SK-N-SH (cell line): Measurements from ENCODE around the gene CRABP1. TPM values are rescaled to one million over a fixed set of nuclear protein-coding genes. Genes with fewer than 3 reads are reported as not detected.

Experiments used
- CTCF ChIA-PET: fragments of 300-600, 350-600 bp; formaldehyde crosslinking; extraction: SDS; loops from one replicate; lab custom pipeline; 2021; lab: Yijun Ruan, JAX
- POLR2A ChIA-PET: fragments of 350-600 bp; sonication (Branson Sonifier 250); formaldehyde crosslinking; extraction: SDS; loops from one replicate; lab custom pipeline; 2020; ENCODE audit warnings: antibody characterized with exemption, inconsistent platforms; lab: Yijun Ruan, JAX
- DNase-seq: peaks from one replicate; pipeline ENCODE4 v3.0.0; 2012
- H2AFZ ChIP-seq: fragments of 200-600 bp; sonication (generic); 2 replicates; pipeline ENCODE4 v1.8.1; 2016; ENCODE audit warnings: antibody characterized with exemption, mild to moderate bottlenecking, low read depth
- H3F3A ChIP-seq: fragments of 200-600 bp; sonication (generic); replicated peaks from 2 replicates; pipeline ENCODE3; 2016; ENCODE audit warnings: antibody characterized with exemption, mild to moderate bottlenecking; ENCODE audit not compliant: insufficient read depth
- H3K27ac ChIP-seq, 2 experiments: fragments of 200-500 bp in 1 of 2; fragments of 200-600 bp in 1 of 2; sonication (Bioruptor generic) in 1 of 2; sonication (generic), shearing (Covaris generic) in 1 of 2; 2 replicates each; pipeline versions ENCODE4 v1.5.1 to v1.6.1; 2014 to 2016; ENCODE audit warnings: low read depth in 2 of 2, inconsistent platforms in 1 of 2, low read length in 1 of 2, mild to moderate bottlenecking in 1 of 2, mixed read lengths in 1 of 2
- H3K27me3 ChIP-seq: fragments of 200-600 bp; sonication (generic), shearing (Covaris generic); 2 replicates; pipeline ENCODE4 v1.6.1; 2016; ENCODE audit warnings: mixed run types; ENCODE audit not compliant: insufficient read depth
- H3K36me3 ChIP-seq, 2 experiments: fragments of 200-500 bp in 1 of 2; fragments of 200-600 bp in 1 of 2; sonication (Bioruptor generic) in 1 of 2; sonication (generic) in 1 of 2; replicated peaks in 1 of 2; 2 replicates each; pipeline versions ENCODE3 to v1.5.1; 2014 to 2016; ENCODE audit warnings: low read length in 1 of 2, mild to moderate bottlenecking in 1 of 2; ENCODE audit not compliant: insufficient read depth in 2 of 2, control insufficient read depth in 1 of 2
- H3K4me1 ChIP-seq, 2 experiments: fragments of 200-500 bp in 1 of 2; fragments of 200-600 bp in 1 of 2; sonication (Bioruptor generic) in 1 of 2; sonication (generic), shearing (Covaris generic) in 1 of 2; 2 replicates each; pipeline versions ENCODE4 v1.5.1 to v1.6.1; 2014 to 2016; ENCODE audit warnings: low read depth in 1 of 2, low read length in 1 of 2, mixed run types in 1 of 2; ENCODE audit not compliant: insufficient read depth in 2 of 2, control insufficient read depth in 1 of 2
- H3K4me2 ChIP-seq: fragments of 200-600 bp; sonication (generic), shearing (Covaris generic); 2 replicates; pipeline ENCODE4 v1.6.1; 2017; ENCODE audit warnings: mixed run types
- H3K4me3 ChIP-seq, 2 experiments: fragments of 200-500 bp in 1 of 2; fragments of 200-600 bp in 1 of 2; sonication (Bioruptor generic) in 1 of 2; sonication (generic), shearing (Covaris generic) in 1 of 2; 2 replicates each; pipeline versions ENCODE4 v1.5.1 to v1.8.1; 2014 to 2016; ENCODE audit warnings: low read depth in 2 of 2, inconsistent platforms in 1 of 2, low read length in 1 of 2, mild to moderate bottlenecking in 1 of 2, mixed read lengths in 1 of 2, moderate library complexity in 1 of 2
- H3K79me2 ChIP-seq: fragments of 200-600 bp; sonication (generic); 2 replicates; pipeline ENCODE4 v1.8.1; 2017; ENCODE audit warnings: mild to moderate bottlenecking; ENCODE audit not compliant: insufficient read depth
- H3K9ac ChIP-seq: fragments of 200-600 bp; sonication (generic); 2 replicates; pipeline ENCODE4 v1.6.1; 2017; ENCODE audit warnings: mixed run types
- H3K9me2 ChIP-seq: fragments of 200-600 bp; sonication (generic); 2 replicates; pipeline ENCODE4 v1.6.1; 2017; ENCODE audit warnings: mixed run types
- H3K9me3 ChIP-seq: fragments of 200-600 bp; sonication (generic); 2 replicates; pipeline ENCODE4 v1.6.1; 2017; ENCODE audit warnings: mixed run types, mild to moderate bottlenecking, moderate library complexity
- H4K20me1 ChIP-seq: fragments of 200-600 bp; sonication (generic); 2 replicates; pipeline ENCODE4 v1.6.1; 2017; ENCODE audit warnings: mild to moderate bottlenecking, mixed run types; ENCODE audit not compliant: insufficient read depth
- ELF1 ChIP-seq: IDR thresholded peaks from 2 replicates; pipeline ENCODE4 v1.4.0; 2012
- EZH2phosphoT487 ChIP-seq: fragments of 200-600 bp; sonication (generic); IDR thresholded peaks from 2 replicates; pipeline ENCODE4 v1.6.1; 2017; ENCODE audit warnings: low read depth, mixed run types, mild to moderate bottlenecking, antibody characterized with exemption, moderate library complexity, borderline replicate concordance
- GATA2 ChIP-seq: sonication (generic); formaldehyde crosslinking; IDR thresholded peaks from 2 replicates; pipeline ENCODE4 v1.5.0; 2020; ENCODE audit warnings: mild to moderate bottlenecking, missing genetic modification reagents
- IRF3 ChIP-seq: fragments of 150-350 bp; IDR thresholded peaks from 2 replicates; pipeline ENCODE4 v1.6.1; 2016; ENCODE audit warnings: mild to moderate bottlenecking, low read depth, low read length
- MAX ChIP-seq: IDR thresholded peaks from 2 replicates; pipeline ENCODE4 v1.4.0; 2012; ENCODE audit warnings: low read depth
- MEF2A ChIP-seq: IDR thresholded peaks from 2 replicates; pipeline ENCODE4 v1.4.0; 2012; ENCODE audit warnings: low read depth, borderline replicate concordance
- NFIC ChIP-seq: IDR thresholded peaks from 2 replicates; pipeline ENCODE4 v1.4.0; 2012; ENCODE audit warnings: borderline replicate concordance
- POLR2AphosphoS5 ChIP-seq: IDR thresholded peaks from 2 replicates; pipeline ENCODE4 v1.6.1; 2012; ENCODE audit warnings: low read depth, low read length
- RFX5 ChIP-seq: IDR thresholded peaks from 2 replicates; pipeline ENCODE4 v1.6.1; 2012; ENCODE audit warnings: mild to moderate bottlenecking, improper control_type of control experiment, low read length
- RXRA ChIP-seq: IDR thresholded peaks from 2 replicates; pipeline ENCODE4 v1.4.0; 2012; ENCODE audit warnings: low read depth, mild to moderate bottlenecking, borderline replicate concordance
- SIN3A ChIP-seq: IDR thresholded peaks from 2 replicates; pipeline ENCODE4 v1.6.1; 2012; ENCODE audit warnings: low read depth, mild to moderate bottlenecking, low read length, moderate library complexity, borderline replicate concordance
- TCF12 ChIP-seq: IDR thresholded peaks from 2 replicates; pipeline ENCODE4 v1.4.0; 2012
- USF1 ChIP-seq: IDR thresholded peaks from 2 replicates; pipeline ENCODE4 v1.4.0; 2012; ENCODE audit warnings: low read depth, borderline replicate concordance
- whole genome bisulfite sequencing: methylation state at CpG from one replicate; pipeline ENCODE4 v1.1.6; 2017; ENCODE audit warnings: low lambda C conversion rate; 5-methylcytosine and 5-hydroxymethylcytosine counted together
- polyA plus RNA-seq, 3 experiments: library from polyadenylated mRNA; depleted of rRNA; stranded (reverse); fragments of >200 nt; gene quantifications; 2 replicates each; pipeline ENCODE4 v1.2.3, GENCODE V29; 2012
- TF ChIP-seq, protein P1 (sequence below): IDR thresholded peaks from 2 replicates; pipeline ENCODE4 v1.4.0; 2012; ENCODE audit warnings: low read depth, borderline replicate concordance
- TF ChIP-seq, protein P2 (sequence below): fragments of 150-350 bp; IDR thresholded peaks from 2 replicates; pipeline ENCODE4 v1.6.1; 2017; ENCODE audit warnings: antibody characterized with exemption, low read length, low read depth, borderline replicate concordance

Gene CRABP1
- polyA plus RNA-seq, 1 of the 3 experiments (the other 2 are of a cell fraction): 1.0 TPM

GRCh38 chr15:78359041-78359808 lies 19.1 kb downstream of the CRABP1 start:
- H3K4me3 ChIP-seq: no peak overlapping the region
- H3K27me3 ChIP-seq: no peaks in the 10 kb centered on the region; the same call in 1 of the 2 replicates
- H3K9ac ChIP-seq: no peak overlapping the region
- no peak for DNase-seq
- POLR2A ChIA-PET: no interaction called here
- TF ChIP-seq ELF1: no peak
- TF ChIP-seq, protein P1, sequence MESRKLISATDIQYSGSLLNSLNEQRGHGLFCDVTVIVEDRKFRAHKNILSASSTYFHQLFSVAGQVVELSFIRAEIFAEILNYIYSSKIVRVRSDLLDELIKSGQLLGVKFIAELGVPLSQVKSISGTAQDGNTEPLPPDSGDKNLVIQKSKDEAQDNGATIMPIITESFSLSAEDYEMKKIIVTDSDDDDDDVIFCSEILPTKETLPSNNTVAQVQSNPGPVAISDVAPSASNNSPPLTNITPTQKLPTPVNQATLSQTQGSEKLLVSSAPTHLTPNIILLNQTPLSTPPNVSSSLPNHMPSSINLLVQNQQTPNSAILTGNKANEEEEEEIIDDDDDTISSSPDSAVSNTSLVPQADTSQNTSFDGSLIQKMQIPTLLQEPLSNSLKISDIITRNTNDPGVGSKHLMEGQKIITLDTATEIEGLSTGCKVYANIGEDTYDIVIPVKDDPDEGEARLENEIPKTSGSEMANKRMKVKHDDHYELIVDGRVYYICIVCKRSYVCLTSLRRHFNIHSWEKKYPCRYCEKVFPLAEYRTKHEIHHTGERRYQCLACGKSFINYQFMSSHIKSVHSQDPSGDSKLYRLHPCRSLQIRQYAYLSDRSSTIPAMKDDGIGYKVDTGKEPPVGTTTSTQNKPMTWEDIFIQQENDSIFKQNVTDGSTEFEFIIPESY: no peak
- TF ChIP-seq, protein P2, sequence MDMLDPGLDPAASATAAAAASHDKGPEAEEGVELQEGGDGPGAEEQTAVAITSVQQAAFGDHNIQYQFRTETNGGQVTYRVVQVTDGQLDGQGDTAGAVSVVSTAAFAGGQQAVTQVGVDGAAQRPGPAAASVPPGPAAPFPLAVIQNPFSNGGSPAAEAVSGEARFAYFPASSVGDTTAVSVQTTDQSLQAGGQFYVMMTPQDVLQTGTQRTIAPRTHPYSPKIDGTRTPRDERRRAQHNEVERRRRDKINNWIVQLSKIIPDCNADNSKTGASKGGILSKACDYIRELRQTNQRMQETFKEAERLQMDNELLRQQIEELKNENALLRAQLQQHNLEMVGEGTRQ: no peak
- no peak for TF ChIP-seq IRF3
- no peak for TF ChIP-seq MAX
- TF ChIP-seq POLR2AphosphoS5: no peak
- TF ChIP-seq NFIC: no peak
- no peak for TF ChIP-seq GATA2 (CRISPR knock-in tag)
- TF ChIP-seq SIN3A: no peak
- no peak for TF ChIP-seq MEF2A
- TF ChIP-seq EZH2phosphoT487: no peak
- no peak for TF ChIP-seq RXRA
- no peak for TF ChIP-seq USF1
- no peak for TF ChIP-seq TCF12
- TF ChIP-seq RFX5: no peak
- TF ChIP-seq, all 33 proteins: peak for 0
- no peaks in the 10 kb centered on the region for H3F3A ChIP-seq
- no peaks in the 10 kb centered on the region for H3K9me2 ChIP-seq
- H3K79me2 ChIP-seq: no peaks in the 10 kb centered on the region
- no peak overlapping the region for H3K4me2 ChIP-seq
- H2AFZ ChIP-seq: no peak overlapping the region
- 64% methylated on average over 3 of the region's 3 CpGs for WGBS
- no peak overlapping the region for H3K27ac ChIP-seq
- CTCF ChIA-PET: interaction anchor here (1.1 to 1.5 kb wide), 3 partner anchors 30 to 124 kb away, joined by 3 to 4 read pairs (median 3); no protein-coding TSS in a partner anchor
- H4K20me1 ChIP-seq: no peaks in the 10 kb centered on the region
- peaks cover under 1 to 17% of the 10 kb centered on the region in 2 experiments; a peak in 2 of 4 replicates for H3K4me1 ChIP-seq
- H3K9me3 ChIP-seq: no peaks in the 10 kb centered on the region
- H3K36me3 ChIP-seq: no peaks in the 10 kb centered on the region
